Skeletal muscle tissue (tissue), 4 donors: ENCODE results near the gene ZNF432. TPM values are rescaled to one million over a fixed set of nuclear protein-coding genes. Genes with fewer than 3 reads are reported as not detected.
"Not testable (repeated sequence)": the region's sequence is repeated elsewhere in the genome, so short reads cannot be mapped to it uniquely, and the experiment has no call there.

Source experiments
- H3K27ac ChIP-seq: one replicate; pipeline ENCODE4 v1.7.0; 2013; ENCODE audit warnings: mild to moderate bottlenecking, low read depth, low read length, inconsistent platforms
- H3K27me3 ChIP-seq, 3 donors: one replicate each; pipeline ENCODE4 v1.7.0; 2013; ENCODE audit warnings: low read length in 3 of 3; ENCODE audit not compliant: control insufficient read depth in 3 of 3, insufficient read depth in 3 of 3
- H3K36me3 ChIP-seq, 3 donors: one replicate each; pipeline ENCODE4 v1.7.0; 2013; ENCODE audit warnings: low read length in 3 of 3; ENCODE audit not compliant: control insufficient read depth in 3 of 3, insufficient read depth in 3 of 3
- H3K4me1 ChIP-seq, 3 donors: one replicate each; pipeline ENCODE4 v1.7.0; 2013; ENCODE audit warnings: low read length in 3 of 3, mild to moderate bottlenecking in 3 of 3; ENCODE audit not compliant: control insufficient read depth in 3 of 3, insufficient read depth in 3 of 3
- H3K4me3 ChIP-seq, 3 donors: one replicate each; pipeline ENCODE4 v1.7.0; 2013; ENCODE audit warnings: low read length in 3 of 3
- H3K9ac ChIP-seq, 3 donors: one replicate each; pipeline ENCODE4 v1.7.0; 2013; ENCODE audit warnings: low read length in 3 of 3, mild to moderate bottlenecking in 3 of 3, moderate library complexity in 2 of 3, low read depth in 1 of 3
- H3K9me3 ChIP-seq, 3 donors: one replicate each; pipeline ENCODE4 v1.7.0; 2013; ENCODE audit warnings: low read length in 3 of 3; ENCODE audit not compliant: control insufficient read depth in 3 of 3
- total RNA-seq: library from RNA; depleted of rRNA; stranded (reverse); fragments of >200 nt; gene quantifications from one replicate; pipeline ENCODE4 v1.2.3, GENCODE V29; 2014
- donor health status: Osteomylitis.

ZNF432 gene
- total RNA-seq: 11.5 TPM

- H3K9me3 ChIP-seq: peaks cover 0 to 21% (median 9%) of the 10 kb centered on the region in 3 donors
- peak within 1 kb of the TSS; percentile 81 to 98 (median 97) for H3K4me3 ChIP-seq
- H3K4me1 ChIP-seq: peaks cover 0 to 5% (median 3%) of the 10 kb centered on the region in 3 donors
- H3K36me3 ChIP-seq: peaks cover 7 to 25% (median 20%) of the 10 kb centered on the region in 3 donors
- peak within 1 kb of the TSS; percentile 95 for H3K27ac ChIP-seq
- H3K9ac ChIP-seq: peak within 1 kb of the TSS; percentile 88 to 99 (median 99)
- no peaks in the 10 kb centered on the region for H3K27me3 ChIP-seq
Observed at GRCh38 chr19:52048555-52049501, at the start of gene ZNF432. ZNF432 (minus strand) TSS chr19:52048838; CDS start chr19:52046868, 1,970 bp downstream.

- H3K9me3 ChIP-seq, H3K9ac ChIP-seq, H3K36me3 ChIP-seq, H3K27me3 ChIP-seq, H3K27ac ChIP-seq: not testable (repeated sequence)
- peaks cover 13 to 16% (median 14%) of the 10 kb centered on the region in 3 donors for H3K4me1 ChIP-seq
- H3K4me3 ChIP-seq: peak overlapping the region in 1 of 3 donors; percentile 52
Observed at GRCh38 chr19:52096416-52096815, 47.8 kb upstream of the ZNF432 start.

GRCh38 chr19:52095172-52096014, 46.8 kb upstream of the ZNF432 start, which contains the start of gene ZNF841:
ZNF841 (minus strand) TSS chr19:52095765; CDS start chr19:52084801, 10,964 bp downstream.
- Histone ChIP-seq H3K9ac (peak within 1 kb of the TSS; percentile 84 to 94 (median 91)), H3K27me3 (no peaks in the 10 kb centered on the region), H3K4me1 (peaks cover 13 to 16% (median 14%) of the 10 kb centered on the region in 3 donors), H3K4me3 (peak within 1 kb of the TSS; percentile 87 to 99 (median 98)), H3K27ac (peak within 1 kb of the TSS; percentile 45), H3K36me3 (peaks cover 3 to 11% (median 3%) of the 10 kb centered on the region in 3 donors), H3K9me3 (peaks cover 2 to 7% (median 3%) of the 10 kb centered on the region in 3 donors)

GRCh38 chr19:52094526-52095130, 46.0 kb upstream of the ZNF432 start:
- H3K27me3 ChIP-seq: no peaks in the 10 kb centered on the region
- H3K9me3 ChIP-seq: peaks cover 2 to 7% (median 3%) of the 10 kb centered on the region in 3 donors
- peak overlapping the region; percentile 84 to 94 (median 91) for H3K9ac ChIP-seq
- peaks cover 13 to 16% (median 14%) of the 10 kb centered on the region in 3 donors for H3K4me1 ChIP-seq
- H3K36me3 ChIP-seq: peaks cover 5 to 11% (median 9%) of the 10 kb centered on the region in 3 donors
- H3K27ac ChIP-seq: no peak overlapping the region
- H3K4me3 ChIP-seq: peak overlapping the region; percentile 87 to 99 (median 98)

- Histone ChIP-seq H3K27ac (no peak overlapping the region), H3K27me3 (no peaks in the 10 kb centered on the region), H3K4me1 (no peaks in the 10 kb centered on the region), H3K36me3 (peaks cover 31 to 63% (median 55%) of the 10 kb centered on the region in 3 donors), H3K9me3 (peaks cover 0 to 2% (median 2%) of the 10 kb centered on the region in 3 donors), H3K4me3 (no peak overlapping the region), H3K9ac (no peak overlapping the region)
Observed at GRCh38 chr19:52086481-52086880, 37.8 kb upstream of the ZNF432 start.

- Histone ChIP-seq H3K27me3 (no peaks in the 10 kb centered on the region), H3K4me1 (no peaks in the 10 kb centered on the region), H3K36me3 (peaks cover 52 to 67% (median 60%) of the 10 kb centered on the region in 3 donors), H3K9ac (no peak overlapping the region), H3K9me3 (peaks cover 15 to 65% (median 15%) of the 10 kb centered on the region in 3 donors), H3K4me3 (peak overlapping the region in 1 of 3 donors; percentile 48), H3K27ac (no peak overlapping the region)
Observed at GRCh38 chr19:52070496-52070895, 21.9 kb upstream of the ZNF432 start.

GRCh38 chr19:52069653-52070052, 21.0 kb upstream of the ZNF432 start:
- H3K9ac ChIP-seq: no peak overlapping the region
- peak overlapping the region in 1 of 3 donors; percentile 3 for H3K4me3 ChIP-seq
- H3K27ac ChIP-seq: no peak overlapping the region
- peaks cover 15 to 66% (median 19%) of the 10 kb centered on the region in 3 donors for H3K9me3 ChIP-seq
- no peaks in the 10 kb centered on the region for H3K4me1 ChIP-seq
- peaks cover 49 to 61% (median 57%) of the 10 kb centered on the region in 3 donors for H3K36me3 ChIP-seq
- no peaks in the 10 kb centered on the region for H3K27me3 ChIP-seq

- Histone ChIP-seq H3K36me3 (peaks cover 53 to 57% (median 55%) of the 10 kb centered on the region in 3 donors), H3K9ac (no peak overlapping the region), H3K4me1 (no peaks in the 10 kb centered on the region), H3K9me3 (peaks cover 16 to 68% (median 32%) of the 10 kb centered on the region in 3 donors), H3K27me3 (no peaks in the 10 kb centered on the region), H3K4me3 (peak overlapping the region in 1 of 3 donors; percentile 42), H3K27ac (no peak overlapping the region)
Observed at GRCh38 chr19:52066258-52066863, 17.7 kb upstream of the ZNF432 start.

GRCh38 chr19:52065399-52065798, 16.8 kb upstream of the ZNF432 start:
- H3K9me3 ChIP-seq: peaks cover 12 to 64% (median 30%) of the 10 kb centered on the region in 3 donors
- peak overlapping the region in 1 of 3 donors; percentile 33 for H3K4me3 ChIP-seq
- peaks cover 47 to 52% (median 48%) of the 10 kb centered on the region in 3 donors for H3K36me3 ChIP-seq
- no peak overlapping the region for H3K9ac ChIP-seq
- no peaks in the 10 kb centered on the region for H3K4me1 ChIP-seq
- H3K27me3 ChIP-seq: no peaks in the 10 kb centered on the region
- H3K27ac ChIP-seq: no peak overlapping the region
